ENCODE measurements around the gene CXCR5.

DNA sequence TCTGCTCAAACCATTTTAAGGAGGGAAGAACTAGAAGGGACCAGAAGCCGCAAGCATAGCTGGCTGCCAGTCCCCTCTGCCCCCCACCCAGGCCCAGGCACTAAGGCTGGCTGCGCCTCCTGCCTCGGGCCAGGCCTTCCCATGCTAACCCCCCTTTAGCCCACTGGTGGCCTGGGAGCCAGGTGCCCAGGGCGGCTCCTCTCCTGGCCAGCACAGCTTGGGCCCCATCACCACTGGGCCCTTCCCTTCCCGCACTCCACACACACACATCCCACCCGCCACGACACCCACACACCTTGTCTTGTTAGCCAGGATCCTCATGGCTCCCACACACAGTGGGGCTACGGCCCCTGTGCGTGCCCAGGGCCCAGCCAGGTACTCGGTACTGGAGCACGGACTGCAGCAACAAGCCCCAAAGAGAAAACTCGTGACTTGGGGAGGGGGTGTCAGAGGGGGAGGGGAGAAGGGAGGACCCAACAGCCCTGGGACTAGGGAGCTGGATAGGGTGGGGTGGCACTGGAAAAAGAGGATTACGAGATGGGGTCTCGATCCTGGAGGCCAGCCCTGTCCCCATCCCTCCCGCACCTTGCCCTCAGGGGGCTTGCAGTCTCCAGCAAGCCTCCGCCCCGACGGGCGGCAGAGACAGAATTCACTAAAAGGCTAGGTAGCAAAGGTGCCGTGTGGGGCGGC is 26.1 kb downstream of the CXCR5 start:
- TF ChIP-seq, protein P1, sequence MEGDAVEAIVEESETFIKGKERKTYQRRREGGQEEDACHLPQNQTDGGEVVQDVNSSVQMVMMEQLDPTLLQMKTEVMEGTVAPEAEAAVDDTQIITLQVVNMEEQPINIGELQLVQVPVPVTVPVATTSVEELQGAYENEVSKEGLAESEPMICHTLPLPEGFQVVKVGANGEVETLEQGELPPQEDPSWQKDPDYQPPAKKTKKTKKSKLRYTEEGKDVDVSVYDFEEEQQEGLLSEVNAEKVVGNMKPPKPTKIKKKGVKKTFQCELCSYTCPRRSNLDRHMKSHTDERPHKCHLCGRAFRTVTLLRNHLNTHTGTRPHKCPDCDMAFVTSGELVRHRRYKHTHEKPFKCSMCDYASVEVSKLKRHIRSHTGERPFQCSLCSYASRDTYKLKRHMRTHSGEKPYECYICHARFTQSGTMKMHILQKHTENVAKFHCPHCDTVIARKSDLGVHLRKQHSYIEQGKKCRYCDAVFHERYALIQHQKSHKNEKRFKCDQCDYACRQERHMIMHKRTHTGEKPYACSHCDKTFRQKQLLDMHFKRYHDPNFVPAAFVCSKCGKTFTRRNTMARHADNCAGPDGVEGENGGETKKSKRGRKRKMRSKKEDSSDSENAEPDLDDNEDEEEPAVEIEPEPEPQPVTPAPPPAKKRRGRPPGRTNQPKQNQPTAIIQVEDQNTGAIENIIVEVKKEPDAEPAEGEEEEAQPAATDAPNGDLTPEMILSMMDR (conservative IDR thresholded peaks at IDR 0.05 in 1 of 2, IDR thresholded peaks at IDR 0.05 in 1 of 2; ENCODE audit: low read depth in 1 of 2, low read length in 2 of 2) = no peak
- TF ChIP-seq EZH2 (IDR thresholded peaks at IDR 0.05; ENCODE audit: low read length, missing control alignments) = no peak
